ENCODE data around the gene FYN.

The FYN gene

GRCh38 chr6:111849298-111849697 lies 24.0 kb downstream of the FYN start:
- Histone ChIP-seq H3K9me3 (ENCODE audit: insufficient read depth, low read length) (no peaks in the 10 kb centered on the region), H3K9ac (ENCODE audit: insufficient read length, low read depth) (no peak overlapping the region), H3K4me1 (ENCODE audit: insufficient read depth, insufficient read length) (peaks cover 5% of the 10 kb centered on the region), H3K27me3 (ENCODE audit: insufficient read depth, insufficient read length) (no peaks in the 10 kb centered on the region), H3K36me3 (ENCODE audit: insufficient read depth, insufficient read length, low read length) (no peaks in the 10 kb centered on the region), H3K4me3 (ENCODE audit: insufficient read length, low read depth) (no peak overlapping the region)
- no peak for DNase-seq (ENCODE audit: low read depth, low spot score)
- TF ChIP-seq SUZ12 (IDR thresholded peaks at IDR 0.05; ENCODE audit: extremely low read depth, insufficient read depth, insufficient read length) (no peak), ZNF274 (IDR thresholded peaks at IDR 0.05; ENCODE audit: low read depth, low read length) (no peak), YY1 (IDR thresholded peaks at IDR 0.05; ENCODE audit: insufficient read depth, insufficient read length) (no peak)

GRCh38 chr6:111848262-111848812 lies 24.9 kb downstream of the FYN start:
- Histone ChIP-seq H3K4me1 (ENCODE audit: insufficient read depth, insufficient read length) (peaks cover 5% of the 10 kb centered on the region), H3K9ac (ENCODE audit: insufficient read length, low read depth) (no peak overlapping the region), H3K4me3 (ENCODE audit: insufficient read length, low read depth) (no peak overlapping the region), H3K27me3 (ENCODE audit: insufficient read depth, insufficient read length) (no peaks in the 10 kb centered on the region), H3K36me3 (ENCODE audit: insufficient read depth, insufficient read length, low read length) (no peaks in the 10 kb centered on the region), H3K9me3 (ENCODE audit: insufficient read depth, low read length) (no peaks in the 10 kb centered on the region)
- DNase-seq (ENCODE audit: low read depth, low spot score) = no peak
- TF ChIP-seq YY1 (IDR thresholded peaks at IDR 0.05; ENCODE audit: insufficient read depth, insufficient read length) (no peak), ZNF274 (IDR thresholded peaks at IDR 0.05; ENCODE audit: low read depth, low read length) (no peak), SUZ12 (IDR thresholded peaks at IDR 0.05; ENCODE audit: extremely low read depth, insufficient read depth, insufficient read length) (no peak)

- H3K4me1 ChIP-seq (ENCODE audit: insufficient read depth, insufficient read length) = peaks cover 5% of the 10 kb centered on the region
- H3K36me3 ChIP-seq (ENCODE audit: insufficient read depth, insufficient read length, low read length) = no peaks in the 10 kb centered on the region
- H3K4me3 ChIP-seq (ENCODE audit: insufficient read length, low read depth) = no peak overlapping the region
- TF ChIP-seq SUZ12 (IDR thresholded peaks at IDR 0.05; ENCODE audit: extremely low read depth, insufficient read depth, insufficient read length) (no peak), ZNF274 (IDR thresholded peaks at IDR 0.05; ENCODE audit: low read depth, low read length) (no peak), YY1 (IDR thresholded peaks at IDR 0.05; ENCODE audit: insufficient read depth, insufficient read length) (no peak)
- no peaks in the 10 kb centered on the region for H3K9me3 ChIP-seq (ENCODE audit: insufficient read depth, low read length)
- no peak overlapping the region for H3K9ac ChIP-seq (ENCODE audit: insufficient read length, low read depth)
- H3K27me3 ChIP-seq (ENCODE audit: insufficient read depth, insufficient read length) = no peaks in the 10 kb centered on the region
- no peak for DNase-seq (ENCODE audit: low read depth, low spot score)
Observed at GRCh38 chr6:111846492-111847409, 26.5 kb downstream of the FYN start.

GRCh38 chr6:111846066-111846465 lies 27.2 kb downstream of the FYN start:
- no peaks in the 10 kb centered on the region for H3K36me3 ChIP-seq (ENCODE audit: insufficient read depth, insufficient read length, low read length)
- no peak for DNase-seq (ENCODE audit: low read depth, low spot score)
- H3K4me3 ChIP-seq (ENCODE audit: insufficient read length, low read depth) = no peak overlapping the region
- no peaks in the 10 kb centered on the region for H3K27me3 ChIP-seq (ENCODE audit: insufficient read depth, insufficient read length)
- peaks cover 5% of the 10 kb centered on the region for H3K4me1 ChIP-seq (ENCODE audit: insufficient read depth, insufficient read length)
- TF ChIP-seq ZNF274 (IDR thresholded peaks at IDR 0.05; ENCODE audit: low read depth, low read length) = no peak
- no peak for TF ChIP-seq SUZ12 (IDR thresholded peaks at IDR 0.05; ENCODE audit: extremely low read depth, insufficient read depth, insufficient read length)
- no peak for TF ChIP-seq YY1 (IDR thresholded peaks at IDR 0.05; ENCODE audit: insufficient read depth, insufficient read length)
- no peaks in the 10 kb centered on the region for H3K9me3 ChIP-seq (ENCODE audit: insufficient read depth, low read length)
- no peak overlapping the region for H3K9ac ChIP-seq (ENCODE audit: insufficient read length, low read depth)

GRCh38 chr6:111845441-111845871 lies 27.8 kb downstream of the FYN start:
- Histone ChIP-seq H3K4me1 (ENCODE audit: insufficient read depth, insufficient read length) (peaks cover 5% of the 10 kb centered on the region), H3K9ac (ENCODE audit: insufficient read length, low read depth) (no peak overlapping the region), H3K9me3 (ENCODE audit: insufficient read depth, low read length) (no peaks in the 10 kb centered on the region), H3K36me3 (ENCODE audit: insufficient read depth, insufficient read length, low read length) (peaks cover 3% of the 10 kb centered on the region), H3K27me3 (ENCODE audit: insufficient read depth, insufficient read length) (no peaks in the 10 kb centered on the region), H3K4me3 (ENCODE audit: insufficient read length, low read depth) (no peak overlapping the region)
- no peak for DNase-seq (ENCODE audit: low read depth, low spot score)
- no peak for TF ChIP-seq YY1 (IDR thresholded peaks at IDR 0.05; ENCODE audit: insufficient read depth, insufficient read length)
- TF ChIP-seq SUZ12 (IDR thresholded peaks at IDR 0.05; ENCODE audit: extremely low read depth, insufficient read depth, insufficient read length) = no peak
- TF ChIP-seq ZNF274 (IDR thresholded peaks at IDR 0.05; ENCODE audit: low read depth, low read length) = no peak

GRCh38 chr6:111844921-111845320 lies 28.3 kb downstream of the FYN start:
- DNase-seq (ENCODE audit: low read depth, low spot score) = no peak
- no peaks in the 10 kb centered on the region for H3K27me3 ChIP-seq (ENCODE audit: insufficient read depth, insufficient read length)
- H3K36me3 ChIP-seq (ENCODE audit: insufficient read depth, insufficient read length, low read length) = peaks cover 3% of the 10 kb centered on the region
- no peak overlapping the region for H3K4me3 ChIP-seq (ENCODE audit: insufficient read length, low read depth)
- H3K9me3 ChIP-seq (ENCODE audit: insufficient read depth, low read length) = no peaks in the 10 kb centered on the region
- no peak overlapping the region for H3K9ac ChIP-seq (ENCODE audit: insufficient read length, low read depth)
- no peak for TF ChIP-seq YY1 (IDR thresholded peaks at IDR 0.05; ENCODE audit: insufficient read depth, insufficient read length)
- TF ChIP-seq SUZ12 (IDR thresholded peaks at IDR 0.05; ENCODE audit: extremely low read depth, insufficient read depth, insufficient read length) = no peak
- TF ChIP-seq ZNF274 (IDR thresholded peaks at IDR 0.05; ENCODE audit: low read depth, low read length) = no peak
- H3K4me1 ChIP-seq (ENCODE audit: insufficient read depth, insufficient read length) = peaks cover 5% of the 10 kb centered on the region

GRCh38 chr6:111844376-111844775 lies 28.9 kb downstream of the FYN start:
- no peak for TF ChIP-seq SUZ12 (IDR thresholded peaks at IDR 0.05; ENCODE audit: extremely low read depth, insufficient read depth, insufficient read length)
- TF ChIP-seq YY1 (IDR thresholded peaks at IDR 0.05; ENCODE audit: insufficient read depth, insufficient read length) = no peak
- no peak for TF ChIP-seq ZNF274 (IDR thresholded peaks at IDR 0.05; ENCODE audit: low read depth, low read length)
- no peaks in the 10 kb centered on the region for H3K27me3 ChIP-seq (ENCODE audit: insufficient read depth, insufficient read length)
- peaks cover 3% of the 10 kb centered on the region for H3K36me3 ChIP-seq (ENCODE audit: insufficient read depth, insufficient read length, low read length)
- no peak overlapping the region for H3K4me3 ChIP-seq (ENCODE audit: insufficient read length, low read depth)
- no peak for DNase-seq (ENCODE audit: low read depth, low spot score)
- H3K9ac ChIP-seq (ENCODE audit: insufficient read length, low read depth) = no peak overlapping the region
- H3K9me3 ChIP-seq (ENCODE audit: insufficient read depth, low read length) = no peaks in the 10 kb centered on the region
- peaks cover 5% of the 10 kb centered on the region for H3K4me1 ChIP-seq (ENCODE audit: insufficient read depth, insufficient read length)

Measured in NT2/D1 (cell line).